Immature natural killer cell (primary cell): ENCODE measurements around the gene SELENOM. TPM values are rescaled to one million over a fixed set of nuclear protein-coding genes. Genes with fewer than 3 reads are reported as not detected.

Experiments used
- DNase-seq, 3 donors: peaks; one replicate each; pipeline ENCODE4 v3.0.0; 2022; ENCODE audit warnings: mixed read lengths in 1 of 3
- H3K27ac Mint-ChIP-seq, 6 donors: one replicate each; pipeline ENCODE4 v1.8.0; 2020; ENCODE audit warnings: mixed read lengths in 6 of 6, mild to moderate bottlenecking in 5 of 6, inconsistent platforms in 4 of 6, moderate library complexity in 3 of 6
- H3K27me3 Mint-ChIP-seq, 3 donors: one replicate each; pipeline ENCODE4 v1.8.0; 2020 to 2021; ENCODE audit warnings: low read depth in 3 of 3, mild to moderate bottlenecking in 3 of 3, mixed read lengths in 3 of 3, moderate library complexity in 3 of 3, inconsistent platforms in 1 of 3
- H3K36me3 Mint-ChIP-seq, 3 donors: one replicate each; pipeline ENCODE4 v1.8.0; 2020; ENCODE audit warnings: mixed read lengths in 3 of 3, inconsistent platforms in 2 of 3, mild to moderate bottlenecking in 2 of 3
- H3K4me1 Mint-ChIP-seq, 2 donors: one replicate each; pipeline ENCODE4 v1.8.0; 2020; ENCODE audit warnings: inconsistent platforms in 2 of 2, mild to moderate bottlenecking in 2 of 2, mixed read lengths in 2 of 2, moderate library complexity in 1 of 2
- H3K4me3 Mint-ChIP-seq, 5 donors: one replicate each; pipeline ENCODE4 v1.8.0; 2020; ENCODE audit warnings: mild to moderate bottlenecking in 5 of 5, mixed read lengths in 5 of 5, inconsistent platforms in 3 of 5, moderate library complexity in 3 of 5
- H3K9me3 Mint-ChIP-seq, 6 donors: one replicate each; pipeline ENCODE4 v1.8.0; 2020; ENCODE audit warnings: mild to moderate bottlenecking in 6 of 6, mixed read lengths in 6 of 6, inconsistent platforms in 4 of 6, moderate library complexity in 3 of 6
- polyA plus RNA-seq, 3 donors: library from polyadenylated mRNA; unstranded; fragments of 300-500 nt; fragmentation: Illumina TruSeq; gene quantifications; one replicate each; pipeline ENCODE4 v1.2.3, GENCODE V29; 2021

SELENOM gene
- polyA plus RNA-seq, 3 donors from 2014 or later: 24.1 to 51.0 (median 33.5) TPM

- Mint-ChIP-seq H3K36me3 (no peaks in the 10 kb centered on the region), H3K27ac (no peak overlapping the region), H3K27me3 (peaks cover 0 to 5% (median 2%) of the 10 kb centered on the region in 3 donors), H3K4me1 (no peaks in the 10 kb centered on the region), H3K9me3 (no peaks in the 10 kb centered on the region), H3K4me3 (no peak overlapping the region)
- DNase-seq: no peak
Observed at GRCh38 chr22:31055635-31056159, 51.7 kb downstream of the SELENOM start.

GRCh38 chr22:31055117-31055634, 52.2 kb downstream of the SELENOM start:
- Mint-ChIP-seq H3K27ac (no peak overlapping the region), H3K4me1 (no peaks in the 10 kb centered on the region), H3K4me3 (no peak overlapping the region), H3K9me3 (no peaks in the 10 kb centered on the region), H3K27me3 (peaks cover 0 to 4% (median 2%) of the 10 kb centered on the region in 3 donors), H3K36me3 (no peaks in the 10 kb centered on the region)
- no peak for DNase-seq

Other genes with a start within 250 kb of the SELENOM start
- gene MORC2, start 138.8 kb downstream of the SELENOM start, polyA plus RNA-seq: 1 to 10 TPM in 2 of 3 donors, not detected in 1; 1.1 to 6.9 TPM
- 10 to 100 TPM in 2 of 3 donors, 1 to 10 TPM in 1; 7.8 to 22.9 (median 13.6) TPM for gene TUG1, start 138.3 kb downstream of the SELENOM start, polyA plus RNA-seq
- 1 to 10 TPM in 2 of 3 donors, under 1 TPM in 1; 0.49 to 2.7 (median 1.5) TPM for gene SMTN, start 26.2 kb downstream of the SELENOM start, polyA plus RNA-seq
- not detected for gene INPP5J, start 15.4 kb upstream of the SELENOM start, polyA plus RNA-seq
- not detected for gene PLA2G3, start 32.9 kb upstream of the SELENOM start, polyA plus RNA-seq
- 10 to 100 TPM; 12.8 to 27.3 (median 20.1) TPM for gene RNF185, start 52.6 kb upstream of the SELENOM start, polyA plus RNA-seq
- gene LIMK2, start 104.7 kb upstream of the SELENOM start, polyA plus RNA-seq: 10 to 100 TPM in 1 of 3 donors, 1 to 10 TPM in 2; 4.0 to 12.9 (median 6.2) TPM
- 100 to 1,000 TPM in 1 of 3 donors, 10 to 100 TPM in 2; 88.2 to 136 (median 98.1) TPM for gene PIK3IP1, start 184.9 kb upstream of the SELENOM start, polyA plus RNA-seq
- gene PATZ1, start 238.8 kb upstream of the SELENOM start, polyA plus RNA-seq: 1 to 10 TPM; 4.5 to 9.1 (median 5.3) TPM